Esophagus mucosa (tissue), 1 donor: Measurements from ENCODE around the gene MRPS25. TPM values are rescaled to one million over a fixed set of nuclear protein-coding genes. Genes with fewer than 3 reads are reported as not detected.

Experiments used
- ATAC-seq: fragments of 200-7000 bp; cut with Tn5 transposase; one replicate; pipeline ENCODE4 v1.9.1; 2020
- total RNA-seq: library from RNA; stranded (reverse); gene quantifications from one replicate; pipeline ENCODE4 v1.2.4, GENCODE V29; 2023
- donor health status: DM: yes; HTN: yes; CAD: no.

Gene MRPS25
- 46.4 TPM for total RNA-seq

DNA sequence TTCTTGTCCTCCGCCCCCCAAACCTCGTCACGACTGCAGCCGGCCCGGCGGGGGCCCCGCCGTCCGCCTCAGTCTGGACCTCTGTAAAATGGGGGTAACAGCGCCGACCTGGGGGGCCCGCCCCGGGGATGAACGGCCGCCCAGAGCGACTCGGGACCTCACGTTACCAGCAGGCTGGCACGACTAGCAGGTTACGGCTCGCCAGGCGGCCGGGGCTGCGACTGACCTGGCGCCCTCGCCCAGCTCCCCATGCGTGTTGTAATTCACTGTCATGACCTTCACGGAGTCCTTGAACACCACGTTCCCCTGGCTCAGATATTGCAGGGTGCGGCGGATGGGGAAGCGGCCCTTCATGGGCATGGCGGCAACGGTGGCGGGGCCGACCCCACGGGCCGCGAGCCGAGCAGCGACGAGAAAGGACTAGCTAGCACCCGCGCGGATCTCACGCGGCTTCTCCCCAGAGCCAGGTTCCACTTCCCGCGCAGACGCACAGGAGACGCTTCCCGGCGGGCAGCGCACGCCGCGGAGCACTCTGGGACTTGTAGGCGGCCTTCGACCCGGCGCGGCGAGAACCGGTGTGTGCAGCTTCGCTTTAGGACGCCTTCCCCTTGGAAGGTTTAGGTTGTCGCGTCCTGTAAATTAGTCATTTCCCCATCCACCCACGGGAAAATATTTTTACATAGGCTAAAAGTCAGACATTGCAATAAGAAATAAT is at the start of gene MRPS25:
Gene MRPS25 (minus strand): TSS at position 481 of the 715 bp plus-strand sequence. CDS start 121 bp downstream, at position 360.
- peak; percentile 97 for ATAC-seq

DNA sequence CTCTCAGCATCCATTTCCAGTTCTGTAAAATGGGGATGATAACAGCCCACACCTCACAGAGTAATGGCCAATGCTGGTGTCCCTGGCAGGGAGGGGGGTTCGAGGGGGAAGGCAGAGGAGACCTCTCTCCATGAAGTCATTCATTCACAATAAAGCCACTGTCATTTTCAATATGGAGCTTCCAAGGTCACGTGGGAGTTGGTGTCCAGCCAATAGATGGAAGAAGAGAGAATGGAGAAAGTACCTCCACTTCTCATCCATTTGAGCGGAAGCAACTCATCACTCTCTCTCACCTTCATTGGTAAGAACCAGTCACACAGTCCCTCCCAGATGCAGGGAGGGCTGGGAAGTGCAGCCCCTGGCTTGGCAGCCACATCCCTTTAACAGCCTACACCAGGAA is 48.8 kb upstream of the MRPS25 start:
- ATAC-seq, result no peak

DNA sequence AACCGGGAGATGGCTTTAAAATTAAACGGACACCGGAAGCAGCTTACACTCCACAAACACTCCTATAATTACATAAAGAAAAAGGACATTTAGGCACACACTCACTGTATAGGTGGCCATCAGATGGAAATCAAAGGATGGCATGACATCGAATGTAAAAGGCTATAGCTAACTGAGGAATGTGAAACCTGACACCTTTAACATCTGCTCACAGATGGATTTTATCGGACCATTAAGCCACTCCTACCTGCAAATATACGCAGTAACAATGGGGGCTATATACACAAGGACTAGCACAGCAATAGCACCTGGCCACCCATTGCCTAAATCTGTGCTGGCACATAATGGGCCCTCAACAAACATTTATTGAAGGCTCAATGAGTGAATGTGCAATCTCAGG is 48.4 kb upstream of the MRPS25 start:
- no peak for ATAC-seq

DNA sequence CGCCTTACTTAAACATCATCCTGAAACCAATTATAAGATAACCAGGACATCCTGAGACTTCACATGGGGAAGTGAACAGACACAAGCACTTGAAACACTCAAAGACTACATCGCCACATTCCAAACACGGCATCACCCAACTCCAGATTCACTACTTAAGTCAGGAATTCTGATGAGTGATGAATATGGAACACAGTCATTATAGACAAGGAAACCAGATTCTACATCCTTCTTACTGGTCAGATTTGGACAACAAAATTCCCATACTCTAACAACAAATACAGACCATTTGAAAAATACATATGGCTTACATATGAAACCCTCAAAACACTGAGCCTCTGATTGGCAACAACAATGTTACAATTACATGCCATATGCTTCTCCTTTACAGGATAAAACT is 46.9 kb upstream of the MRPS25 start:
- no peak for ATAC-seq

DNA sequence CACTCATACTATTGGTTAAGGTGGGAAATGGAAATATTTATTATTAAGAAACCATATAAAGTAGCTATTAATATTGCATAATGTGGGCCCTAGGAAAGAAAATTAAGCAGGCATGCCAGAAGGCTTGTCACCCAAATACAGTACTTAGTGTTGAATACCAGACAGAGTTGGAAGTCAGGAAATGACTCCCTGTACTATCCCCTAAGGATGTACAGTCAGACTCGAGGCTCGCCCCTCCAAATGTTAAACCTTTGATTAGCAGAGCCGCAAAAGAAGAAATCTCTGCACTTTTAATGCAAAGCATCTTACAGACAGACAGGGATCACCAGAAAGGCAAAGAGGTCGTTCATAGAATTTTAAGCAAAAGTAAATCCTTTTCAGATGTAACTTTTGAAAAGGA is 45.1 kb upstream of the MRPS25 start:
- ATAC-seq, result no peak

DNA sequence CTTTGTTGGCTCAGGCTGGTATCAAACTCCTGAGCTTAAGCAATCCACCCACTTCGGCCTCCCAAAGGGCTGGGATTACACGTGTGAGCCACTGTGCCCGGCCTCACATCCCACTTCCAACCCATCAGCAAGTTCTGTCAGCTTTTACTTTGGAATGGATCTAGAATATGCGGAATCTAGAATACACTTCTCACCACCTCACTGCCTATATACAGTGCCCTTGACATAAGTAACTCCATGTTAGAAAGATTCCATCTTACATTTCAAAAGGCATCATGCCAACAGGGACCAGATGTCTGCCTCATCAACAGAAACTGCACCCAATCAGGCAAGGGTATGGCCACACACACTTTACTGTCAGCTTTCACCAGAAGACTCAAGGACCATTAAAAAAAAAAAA is 43.8 kb upstream of the MRPS25 start:
- no peak for ATAC-seq

DNA sequence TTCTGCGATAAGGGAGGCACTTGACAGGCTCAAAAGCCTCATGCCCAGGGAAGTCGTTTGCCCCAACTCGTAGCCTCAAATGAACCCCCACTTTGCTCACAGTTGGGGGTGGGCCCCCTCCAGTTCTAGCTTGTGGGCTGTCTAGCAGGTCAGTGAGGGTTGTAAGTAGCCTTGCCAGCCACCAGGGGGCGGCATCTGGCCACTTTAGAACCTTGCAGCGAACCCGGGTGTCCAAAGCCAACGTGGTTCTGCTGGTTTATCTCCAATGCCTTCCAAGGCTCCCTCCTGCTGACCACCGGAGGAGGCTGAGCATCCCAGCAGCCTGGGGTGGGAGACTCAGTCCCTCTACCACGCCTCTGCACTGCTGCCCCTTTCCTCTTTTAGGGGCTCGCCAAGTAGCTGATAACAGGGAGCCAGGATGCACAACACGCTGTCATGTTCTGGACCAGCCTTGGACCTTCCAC is 43.0 kb upstream of the MRPS25 start:
- peak; percentile 82 for ATAC-seq

DNA sequence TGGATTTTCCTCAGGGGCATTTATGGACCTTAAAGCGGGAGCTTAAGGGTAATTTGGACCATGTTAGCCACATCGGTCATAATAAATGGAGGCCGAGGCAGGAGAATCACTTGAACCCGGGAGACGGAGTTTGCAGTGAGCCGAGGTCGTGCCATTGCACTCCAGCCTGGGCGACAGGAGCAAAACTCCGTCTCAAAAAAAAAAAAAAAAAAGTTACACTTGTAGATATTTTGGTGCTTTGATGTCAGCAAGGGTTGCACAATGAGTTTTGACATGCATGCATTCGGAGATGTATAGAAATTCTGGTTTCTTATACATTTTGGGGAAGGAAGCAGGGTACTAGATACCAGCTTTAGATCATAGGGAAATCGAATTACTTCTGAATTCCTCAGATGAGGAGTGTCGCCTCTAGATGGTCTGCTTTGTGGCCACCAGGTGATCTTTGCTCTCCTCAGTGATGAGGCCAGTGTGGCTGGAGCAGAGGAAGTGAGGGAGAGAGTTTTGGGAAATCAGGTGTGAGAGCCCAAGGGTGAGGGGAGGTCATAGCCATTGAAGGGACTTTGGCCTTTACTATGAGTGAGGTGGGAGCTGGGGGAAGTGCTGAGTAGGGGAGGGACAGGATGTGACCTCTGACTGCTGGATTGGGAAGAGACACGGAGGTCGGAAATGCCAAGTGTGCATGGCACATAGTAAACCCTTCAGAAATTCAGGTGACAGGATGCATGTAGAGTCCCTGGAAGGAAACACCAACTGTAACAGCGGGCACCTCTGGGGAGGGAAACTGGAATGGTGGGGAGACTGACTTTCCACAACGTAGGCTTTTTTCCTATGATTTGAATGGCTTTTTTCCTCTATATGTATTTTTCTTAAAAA is 42.2 kb upstream of the MRPS25 start:
- ATAC-seq, result no peak

DNA sequence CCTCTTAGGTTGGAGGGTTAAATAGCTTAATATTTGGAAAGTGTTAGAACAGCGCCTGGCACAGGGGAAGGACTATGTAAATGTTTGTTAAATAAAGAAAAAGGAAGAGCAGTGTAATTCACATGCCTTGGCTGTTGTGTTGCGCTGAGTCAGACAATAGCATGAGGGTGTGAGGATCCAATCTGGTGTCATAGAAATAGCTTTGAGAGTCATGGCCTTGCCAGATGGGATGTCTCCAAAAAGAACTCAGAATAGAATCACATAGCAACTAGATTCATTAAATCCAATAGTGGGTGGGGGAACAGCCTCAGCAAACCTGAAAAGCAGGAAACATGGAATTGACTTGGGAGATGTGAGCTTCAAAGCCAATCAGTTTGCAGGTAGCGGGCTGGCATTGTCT is 37.7 kb upstream of the MRPS25 start:
- peak; percentile 58 for ATAC-seq

DNA sequence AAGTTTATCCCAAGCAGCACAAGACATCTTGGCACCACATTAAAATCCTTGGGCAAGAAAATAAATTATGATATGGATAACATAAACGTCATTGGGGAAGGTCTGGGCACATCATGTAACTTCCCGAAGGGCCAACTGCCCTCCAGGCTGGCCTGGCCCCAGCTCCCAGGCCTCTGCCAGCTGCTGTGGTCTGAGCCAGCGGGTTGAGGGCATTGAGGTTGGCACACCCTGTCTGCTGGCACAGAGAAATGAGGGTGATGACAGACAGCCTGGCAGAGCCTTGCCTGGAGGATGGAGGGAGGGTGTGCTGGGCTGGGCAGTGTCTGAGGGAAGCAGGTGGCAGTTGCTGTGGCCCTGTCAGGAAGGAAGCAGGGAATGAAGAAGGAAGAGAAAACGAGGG is 37.1 kb upstream of the MRPS25 start:
- ATAC-seq, result peak; percentile 43

DNA sequence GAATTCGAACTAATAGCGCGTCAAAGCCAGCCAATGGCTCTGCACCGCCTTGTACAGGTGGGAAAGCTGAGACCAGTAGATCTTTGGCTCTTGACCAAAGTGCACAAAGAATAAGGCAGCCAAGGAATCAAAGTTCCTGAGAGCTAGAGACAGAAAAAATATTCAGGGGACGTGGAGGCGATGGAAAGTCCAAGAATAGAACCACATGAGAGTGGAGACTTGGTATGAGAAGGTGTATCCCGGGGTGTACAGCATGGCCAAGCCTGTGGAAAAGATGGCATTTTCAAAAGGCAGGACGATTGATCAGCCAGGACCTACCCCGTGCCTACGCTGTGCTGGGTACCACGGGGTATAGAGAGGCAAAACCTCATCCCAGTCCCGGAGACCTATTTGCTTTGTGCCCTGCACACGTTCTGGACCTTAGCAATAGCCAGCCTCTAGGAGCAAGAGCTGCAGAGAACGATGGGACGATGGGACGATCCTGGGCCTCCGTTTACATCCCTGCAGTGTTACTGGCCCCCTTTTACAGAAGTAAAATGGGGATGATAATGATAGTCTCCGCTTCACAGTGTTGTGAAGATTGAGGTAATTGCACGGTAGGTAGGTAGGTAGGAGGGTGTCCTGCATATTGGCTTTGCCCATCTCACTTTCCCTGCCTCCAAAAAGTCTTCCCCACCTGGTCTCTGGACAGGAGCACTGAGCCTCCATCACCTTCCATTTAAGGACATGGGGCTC is 34.4 kb upstream of the MRPS25 start:
- peak; percentile 12 for ATAC-seq

DNA sequence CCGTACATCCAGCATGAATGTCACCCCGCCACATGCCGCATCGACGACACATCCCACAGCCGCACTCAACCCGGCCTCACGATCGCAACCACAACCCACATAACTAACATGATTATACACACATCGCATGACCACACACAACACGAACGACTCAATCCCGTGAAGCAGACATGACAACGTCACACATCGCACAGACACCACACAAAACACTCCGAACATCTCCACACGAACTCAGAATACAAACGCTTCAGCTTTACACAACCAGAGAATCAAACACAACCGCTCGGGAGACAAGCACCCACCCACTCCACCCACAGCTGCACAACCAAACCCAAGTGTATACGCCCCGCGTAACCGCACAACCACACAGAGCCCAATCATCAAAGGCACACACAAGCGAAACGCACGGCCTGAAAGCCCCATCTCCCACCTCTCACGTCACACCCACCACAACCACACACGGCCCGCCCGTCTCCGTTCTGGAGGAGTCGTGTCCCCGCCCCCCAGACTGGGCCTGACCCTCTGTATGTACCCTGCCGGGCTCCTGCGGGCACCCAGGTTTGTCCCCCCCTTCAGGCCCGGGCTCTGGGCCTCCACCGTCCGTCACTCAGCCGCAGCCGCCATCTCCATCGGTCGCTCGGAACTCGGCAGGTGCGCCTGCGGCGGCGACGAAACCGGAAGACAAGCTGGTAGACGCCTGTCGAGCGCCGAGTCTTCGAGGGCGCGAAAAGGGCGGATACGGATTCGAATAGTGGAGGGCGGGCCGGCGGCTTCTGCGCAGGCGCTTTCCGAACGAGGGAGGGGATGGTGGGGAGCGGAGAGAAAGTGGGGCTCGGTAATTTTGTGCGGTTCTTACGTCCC is 33.6 kb upstream of the MRPS25 start, which contains the start of gene RBSN:
Gene RBSN (minus strand): TSS at position 646 of the 861 bp plus-strand sequence. CDS start 3,028 bp downstream, outside the sequence.
- peak; percentile 88 for ATAC-seq

DNA sequence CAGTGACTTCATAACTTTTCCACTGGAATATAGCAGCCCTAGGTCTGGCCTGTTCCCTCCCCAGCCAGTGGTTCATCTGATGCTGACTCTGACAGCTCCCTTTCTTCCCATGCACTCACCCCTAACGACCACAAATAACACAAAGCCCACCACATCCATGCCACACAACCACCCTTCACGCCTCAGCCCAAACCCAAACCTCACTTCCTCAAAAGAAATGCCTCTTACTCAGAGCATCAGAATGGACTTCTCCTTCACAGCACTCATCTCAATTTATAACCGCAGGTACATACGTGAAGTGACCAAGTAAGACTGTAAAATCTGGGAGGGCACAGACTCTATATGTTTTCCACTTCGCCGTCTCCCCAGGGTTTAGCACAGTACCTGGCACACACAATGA is 32.8 kb upstream of the MRPS25 start:
- ATAC-seq, result no peak

DNA sequence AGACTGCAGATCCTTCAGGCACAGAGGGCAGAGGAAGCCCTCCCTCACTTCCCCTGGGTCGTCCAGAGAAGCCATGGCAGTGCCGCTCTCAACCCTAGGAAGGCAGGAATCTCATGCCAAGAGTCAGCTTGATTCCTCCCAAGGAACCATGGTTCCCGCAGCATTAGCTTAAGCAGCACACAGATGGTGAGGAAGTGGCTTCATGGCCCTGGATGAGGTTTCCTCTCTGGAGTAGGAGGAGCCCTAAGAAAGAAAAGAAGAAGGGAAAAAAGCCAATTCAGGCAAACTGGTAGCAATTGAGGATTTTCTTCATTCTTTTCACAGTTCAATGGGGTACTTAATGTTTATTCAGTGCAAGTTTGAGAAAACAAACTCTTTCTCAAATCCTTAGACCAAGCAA is 30.9 kb upstream of the MRPS25 start:
- no peak for ATAC-seq

DNA sequence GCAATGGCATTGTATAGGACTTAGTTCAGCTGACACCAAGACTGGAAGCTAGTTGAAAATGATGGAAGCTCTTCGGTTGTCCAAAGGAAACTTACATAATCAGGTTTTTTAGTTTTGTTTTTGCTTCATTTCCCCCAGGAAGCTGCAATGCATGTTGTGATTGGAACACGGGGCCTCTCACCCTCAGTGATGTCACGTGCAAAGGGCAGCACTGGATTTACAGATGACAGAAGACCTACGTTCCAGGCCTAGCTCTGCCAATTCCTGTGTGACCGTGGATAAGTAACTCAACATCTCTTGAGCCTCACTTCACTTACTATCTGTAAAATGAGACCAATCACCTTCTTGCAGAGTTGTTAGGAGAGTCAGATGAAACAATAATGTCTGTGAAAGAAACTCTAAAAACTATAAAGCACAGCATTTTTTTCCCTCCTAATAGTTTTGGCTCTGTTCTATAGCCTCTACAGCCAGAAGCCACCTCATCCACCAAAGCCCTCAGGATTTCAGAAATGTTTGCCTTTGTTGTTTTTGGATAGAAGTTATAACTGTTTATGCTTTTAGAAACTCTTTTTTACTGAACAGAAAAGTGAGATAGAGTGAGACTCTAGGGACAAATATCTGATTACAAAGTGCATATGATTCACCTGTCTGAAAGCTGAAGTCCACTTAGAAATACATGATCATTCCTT is 29.2 kb upstream of the MRPS25 start:
- ATAC-seq, result no peak

DNA sequence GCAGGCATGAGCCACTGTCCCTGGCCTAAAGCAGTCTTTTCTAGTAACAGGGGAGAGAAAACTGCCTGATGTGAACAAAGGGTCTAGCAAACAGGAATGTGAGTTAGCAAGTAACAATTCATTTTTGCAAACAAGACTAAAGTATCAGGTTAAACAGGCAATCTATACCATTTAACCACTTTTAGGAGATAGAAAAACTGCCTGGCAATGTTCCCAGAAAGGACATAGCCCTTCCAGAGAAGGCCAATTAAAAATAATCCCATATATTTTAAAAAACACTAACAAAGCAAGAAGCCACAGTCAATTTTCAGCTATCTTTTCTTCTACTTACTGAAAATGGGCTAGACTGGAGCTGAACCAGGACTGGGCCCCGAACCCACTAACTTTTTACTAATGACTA is 27.6 kb upstream of the MRPS25 start:
- ATAC-seq, result no peak

DNA sequence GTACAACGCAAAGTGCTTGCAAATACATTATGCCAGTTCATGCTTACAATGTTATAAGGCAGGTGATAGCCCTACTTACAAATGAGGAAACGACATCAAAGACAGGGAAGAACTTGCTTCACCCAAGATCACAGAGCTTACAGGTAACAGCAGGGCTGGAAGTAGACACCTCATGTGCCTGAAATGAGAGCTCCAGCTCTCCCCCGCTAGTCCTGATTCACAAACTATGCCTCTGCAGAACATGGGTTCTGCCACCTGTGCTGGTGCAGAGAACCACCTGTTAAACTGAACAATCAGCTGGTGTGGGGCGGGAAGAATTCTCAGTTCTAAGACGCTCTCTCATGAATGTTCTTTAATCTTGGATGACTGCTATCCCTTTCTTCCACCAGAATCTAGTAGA is 26.5 kb upstream of the MRPS25 start:
- no peak for ATAC-seq

DNA sequence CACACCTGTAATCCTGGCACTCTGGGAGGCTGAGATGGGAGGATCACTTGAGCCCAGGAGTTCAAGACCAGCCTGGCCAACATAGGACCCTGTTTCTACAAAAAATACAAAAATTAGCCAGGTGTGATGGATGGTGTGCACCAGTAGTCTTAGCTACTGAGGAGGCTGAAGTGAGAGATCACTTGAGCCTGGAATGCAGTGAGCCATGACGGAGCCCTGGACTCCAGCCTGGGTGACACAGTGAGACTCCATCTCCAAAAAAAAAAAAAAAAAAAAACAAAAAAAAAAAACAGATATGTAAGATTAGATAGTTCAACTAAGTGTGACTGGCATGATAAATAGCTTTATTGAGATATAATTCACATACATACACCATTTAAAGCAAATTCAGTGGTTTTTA is 24.1 kb upstream of the MRPS25 start:
- no peak for ATAC-seq

DNA sequence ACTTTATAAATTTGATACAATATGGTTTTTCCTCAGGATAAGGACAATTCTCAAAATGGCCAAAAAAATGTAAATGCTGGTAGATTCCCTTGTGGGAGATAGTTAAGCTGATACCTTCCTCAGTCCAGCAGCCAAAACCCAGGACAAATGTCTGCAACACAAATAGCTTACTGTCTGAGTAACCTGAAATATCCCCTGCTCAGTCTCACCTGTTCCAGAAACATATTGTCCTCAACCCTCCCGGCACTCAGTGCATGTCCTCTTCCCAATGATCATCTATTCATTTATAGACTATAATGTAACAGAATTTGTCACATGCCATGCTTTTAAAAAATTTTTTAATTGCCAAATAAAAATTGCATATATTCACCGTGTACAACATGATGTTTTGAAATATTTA is 21.6 kb upstream of the MRPS25 start:
- ATAC-seq, result no peak

DNA sequence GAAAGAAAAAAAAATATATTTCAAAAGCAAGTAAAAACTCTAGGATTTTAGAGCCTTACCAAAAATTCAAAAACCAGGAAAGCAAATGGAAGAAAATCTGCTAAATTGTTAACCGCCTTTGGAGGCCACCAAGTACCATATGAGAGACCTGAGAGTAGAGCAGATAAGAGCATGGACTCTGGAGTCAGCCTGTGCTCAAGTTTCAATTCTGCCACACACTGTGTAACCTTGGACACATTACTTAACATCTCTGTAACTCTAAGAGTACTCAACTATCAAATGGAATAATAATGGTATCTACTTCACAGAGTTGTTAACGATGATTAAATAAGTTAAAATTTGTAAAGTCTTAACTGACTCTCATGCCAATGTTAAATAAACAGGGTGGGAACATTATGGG is 21.1 kb upstream of the MRPS25 start:
- ATAC-seq, result no peak

DNA sequence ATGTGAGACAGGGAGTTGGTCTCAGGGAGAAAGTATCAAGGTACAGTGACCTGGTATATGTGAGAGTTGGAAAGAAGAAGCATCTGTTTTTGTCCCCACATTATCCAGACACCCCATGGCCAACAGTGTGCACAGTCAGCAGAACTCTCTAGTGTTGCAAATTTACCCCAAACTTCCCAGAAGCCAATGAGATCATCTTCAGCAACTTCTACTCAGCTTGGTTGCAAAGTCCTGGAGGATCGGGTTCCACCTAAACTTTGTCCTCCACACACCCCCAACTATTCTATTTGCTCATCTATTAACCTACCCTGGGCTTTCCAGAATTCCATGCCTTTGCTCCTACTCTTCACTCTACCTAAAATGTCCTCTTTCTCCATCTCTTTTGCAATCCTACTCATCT is 18.1 kb upstream of the MRPS25 start:
- no peak for ATAC-seq
